K562 (cell line): ENCODE measurements around the gene HPCAL1. TPM values are rescaled to one million over a fixed set of nuclear protein-coding genes. Genes with fewer than 3 reads are reported as not detected.

Experiments
- ATAC-seq: fragments of 200-7000 bp; cut with Tn5 transposase; 3 replicates; pipeline ENCODE4 v1.9.1; 2020; ENCODE audit warnings: moderate library complexity
- BruUV-seq: library from RNA; stranded (reverse); fragments of 400-500 nt; replicated peaks from 2 replicates; lab custom pipeline; 2021; lab: Mats Ljungman, UMichigan
- CTCF ChIA-PET: fragments of 300-600 bp; formaldehyde crosslinking; extraction: SDS; loops from one replicate; lab custom pipeline; 2021; ENCODE audit warnings: low intra/inter-chr PET ratio; lab: Yijun Ruan, JAX
- POLR2A ChIA-PET: fragments of 300-600, 350-650 bp; sonication (Branson Sonifier 250); formaldehyde crosslinking; extraction: SDS; loops from one replicate; lab custom pipeline; 2021; ENCODE audit warnings: antibody characterized with exemption, inconsistent platforms; lab: Yijun Ruan, JAX
- DNase-seq, 4 experiments: peaks; one replicate each; pipeline versions ENCODE4 v3.0.0 to v3.0.0-alpha.2; 2011 to 2018; ENCODE audit warnings: low spot score in 3 of 4, mixed read lengths in 3 of 4; ENCODE audit errors: extremely low read depth in 1 of 4
- FAIRE-seq: peaks from 2 replicates; lab custom pipeline; 2011; peaks lifted over from hg19 to GRCh38; lab: Jason Lieb, UNC
- H2AFZ ChIP-seq: 2 replicates; pipeline ENCODE4 v1.6.0; 2011; ENCODE audit warnings: low read depth, low read length, control low read depth, inconsistent platforms
- H3K27ac ChIP-seq: fragments of 200-600 bp; 3 replicates; pipeline ENCODE4 v1.8.0; 2011; ENCODE audit warnings: low read depth, mild to moderate bottlenecking, control low read depth, inconsistent platforms, low read length, moderate library complexity, mixed read lengths; ENCODE audit errors: extremely low read depth
- H3K27me3 ChIP-seq, 2 experiments: fragments of 300-600 bp in 1 of 2; 2 replicates in 1 of 2; 3 replicates in 1 of 2; pipeline versions ENCODE4 v1.6.0 to v1.8.0; 2011; ENCODE audit warnings: inconsistent platforms in 2 of 2, low read length in 2 of 2, mild to moderate bottlenecking in 1 of 2, mixed read lengths in 1 of 2, moderate library complexity in 1 of 2; ENCODE audit not compliant: control insufficient read depth in 2 of 2, insufficient read depth in 2 of 2
- H3K36me3 ChIP-seq: fragments of 300-600 bp; 3 replicates; pipeline ENCODE4 v1.8.0; 2011; ENCODE audit warnings: mild to moderate bottlenecking, low read length, inconsistent platforms; ENCODE audit not compliant: control insufficient read depth, insufficient read depth
- H3K4me1 ChIP-seq, 2 experiments: fragments of 200-600 bp in 1 of 2; replicated peaks in 1 of 2; 2 replicates in 1 of 2; 3 replicates in 1 of 2; pipeline versions ENCODE4 v1.5.1 to v1.8.0; 2011; ENCODE audit warnings: inconsistent platforms in 2 of 2, low read length in 2 of 2, mild to moderate bottlenecking in 1 of 2, mixed read lengths in 1 of 2, moderate library complexity in 1 of 2; ENCODE audit not compliant: control insufficient read depth in 2 of 2, insufficient read depth in 2 of 2
- H3K4me2 ChIP-seq: 2 replicates; pipeline ENCODE4 v1.6.1; 2011; ENCODE audit warnings: low read length, control low read depth, inconsistent platforms, mixed read lengths; ENCODE audit not compliant: insufficient read depth
- H3K4me3 ChIP-seq: fragments of 200-600 bp; sonication (generic), shearing (Covaris generic); 2 replicates; pipeline ENCODE4 v1.5.1; 2016; ENCODE audit warnings: control low read depth, inconsistent platforms
- H3K79me2 ChIP-seq: fragments of 200-600 bp; 3 replicates; pipeline ENCODE4 v1.8.0; 2011; ENCODE audit warnings: low read length, inconsistent platforms; ENCODE audit not compliant: control insufficient read depth, insufficient read depth
- H3K9ac ChIP-seq, 2 experiments: 2 replicates each; pipeline versions ENCODE4 v1.6.0 to v1.6.1; 2011; ENCODE audit warnings: low read depth in 2 of 2, low read length in 2 of 2, control low read depth in 1 of 2, inconsistent platforms in 1 of 2, mild to moderate bottlenecking in 1 of 2, mixed read lengths in 1 of 2; ENCODE audit not compliant: insufficient read depth in 1 of 2
- H3K9me1 ChIP-seq: one replicate; pipeline ENCODE4 v1.6.0; 2011; ENCODE audit warnings: inconsistent platforms, mild to moderate bottlenecking, low read length, moderate library complexity; ENCODE audit not compliant: control insufficient read depth, insufficient read depth
- H3K9me3 ChIP-seq: replicated peaks from 2 replicates; pipeline ENCODE4 v1.5.1; 2011; ENCODE audit warnings: low read depth, low read length, inconsistent platforms; ENCODE audit not compliant: control insufficient read depth, insufficient read depth
- H4K20me1 ChIP-seq: replicated peaks from 2 replicates; pipeline ENCODE4 v1.6.1; 2011; ENCODE audit warnings: low read length, inconsistent platforms, mixed read lengths; ENCODE audit not compliant: control insufficient read depth, insufficient read depth
- EWSR1 ChIP-seq: fragments of 450-650 bp; IDR thresholded peaks from 2 replicates; pipeline ENCODE4 v1.6.1; 2018; ENCODE audit warnings: borderline replicate concordance, mild to moderate bottlenecking, low read depth, moderate library complexity; ENCODE audit not compliant: partially characterized antibody
- LEF1 ChIP-seq: fragments of 450-650 bp; IDR thresholded peaks from 2 replicates; pipeline ENCODE4 v1.6.1; 2016; ENCODE audit warnings: mild to moderate bottlenecking
- NUFIP1 ChIP-seq: fragments of 450-650 bp; IDR thresholded peaks from 2 replicates; pipeline ENCODE4 v1.6.1; 2018; ENCODE audit not compliant: partially characterized antibody
- PHTF2 ChIP-seq: fragments of 250-450 bp; sonication (Bioruptor Pico); IDR thresholded peaks from 2 replicates; pipeline ENCODE4 v1.5.0; 2021; ENCODE audit warnings: mild to moderate bottlenecking
- PRMT5 ChIP-seq: sonication (generic); formaldehyde crosslinking; IDR thresholded peaks from 2 replicates; pipeline ENCODE4 v1.5.0; 2020; ENCODE audit warnings: missing genetic modification reagents
- PTBP1 ChIP-seq: fragments of 200-400 bp; formaldehyde crosslinking; IDR thresholded peaks from 2 replicates; pipeline ENCODE4 v1.6.1; 2017; ENCODE audit warnings: low read depth, low read length
- SMC3 ChIP-seq: conservative IDR thresholded peaks from 2 replicates; pipeline ENCODE4 v1.6.1; 2011; ENCODE audit warnings: low read depth, low read length, improper control_type of control experiment; ENCODE audit not compliant: insufficient read depth
- TGIF2 ChIP-seq: sonication (generic); formaldehyde crosslinking; IDR thresholded peaks from 2 replicates; pipeline ENCODE4 v1.8.1; 2022; ENCODE audit warnings: mild to moderate bottlenecking, missing genetic modification reagents, moderate library complexity
- ZNF217 ChIP-seq: sonication (generic); formaldehyde crosslinking; IDR thresholded peaks from 2 replicates; pipeline ENCODE4 v1.8.0; 2022; ENCODE audit warnings: mild to moderate bottlenecking, missing genetic modification reagents
- ZNF551 ChIP-seq: fragments of 250-450 bp; sonication (Bioruptor Pico); IDR thresholded peaks from 2 replicates; pipeline ENCODE4 v1.5.0; 2021; ENCODE audit warnings: mild to moderate bottlenecking, moderate library complexity
- WGBS: fragments of 100-300 bp; shearing (Covaris generic); methylation state at CpG from one replicate; pipeline ENCODE4 v1.1.6; 2016; ENCODE audit warnings: low coverage, mixed read lengths; ENCODE audit not compliant: insufficient coverage; ENCODE audit errors: missing lambda C conversion rate; 5-methylcytosine and 5-hydroxymethylcytosine counted together
- in situ Hi-C: fragments of 300-500 bp; cut with MboI; formaldehyde crosslinking; loops from 4 replicates; pipeline ENCODE4 v1.15.0; 2018; ENCODE audit warnings: inconsistent platforms, mixed read lengths
- intact Hi-C: fragments of 100-400 bp; cut with micrococcal nuclease; formaldehyde crosslinking; loops from 2 replicates; pipeline ENCODE4 v1.14.2; 2022
- polyA plus RNA-seq, 8 experiments: library from polyadenylated mRNA; depleted of rRNA in 4 of 8; stranded (reverse) in 5 of 8; unstranded in 3 of 8; fragments of >200 nt; fragmentation: Nextera tagmentation in 2 of 8; fragmentation: Illumina TruSeq in 1 of 8; extraction: Ambion mirVana in 2 of 8; extraction: Trizol in 1 of 8; gene quantifications; 2 replicates each; pipeline versions ENCODE4 v1.2.1 to v1.2.3, GENCODE V29; 2011 to 2014; ENCODE audit warnings: inconsistent platforms in 1 of 8, missing spikeins in 1 of 8
- total RNA-seq, 7 experiments: library from RNA; depleted of rRNA in 6 of 7; stranded (reverse); fragments of >200 nt in 6 of 7; fragmentation: Illumina TruSeq in 2 of 7; extraction: Trizol in 2 of 7; gene quantifications; 2 replicates each; pipeline versions ENCODE4 v1.2.1 to v1.2.3, GENCODE V29; 2011 to 2021; ENCODE audit warnings: low replicate concordance in 1 of 7
- TF ChIP-seq, protein P1 (sequence below): sonication (generic); formaldehyde crosslinking; IDR thresholded peaks from 2 replicates; pipeline ENCODE4 v1.8.0; 2022; ENCODE audit warnings: mild to moderate bottlenecking, missing genetic modification reagents, borderline replicate concordance
- TF ChIP-seq, protein P2 (sequence below): fragments of 450-650 bp; conservative IDR thresholded peaks from 2 replicates; pipeline ENCODE4 v1.6.1; 2016; ENCODE audit warnings: missing genetic modification characterization, low read depth, mild to moderate bottlenecking, control low read depth, missing compliant biosample characterization
- TF ChIP-seq, protein P3 (sequence below): sonication (generic); formaldehyde crosslinking; IDR thresholded peaks from 2 replicates; pipeline ENCODE4 v1.8.1; 2023; ENCODE audit warnings: mild to moderate bottlenecking, missing genetic modification reagents
- TF ChIP-seq, protein P4 (sequence below): fragments of 450-650 bp; IDR thresholded peaks from 2 replicates; pipeline ENCODE4 v1.7.0; 2016; ENCODE audit warnings: borderline replicate concordance

The HPCAL1 gene
- total and polyA plus RNA-seq, 9 of the 15 experiments (the other 6 are each of a cell fraction or from before 2014, with no cell fraction given), result 2.7 to 65.5 (median 23.9) TPM

DNA sequence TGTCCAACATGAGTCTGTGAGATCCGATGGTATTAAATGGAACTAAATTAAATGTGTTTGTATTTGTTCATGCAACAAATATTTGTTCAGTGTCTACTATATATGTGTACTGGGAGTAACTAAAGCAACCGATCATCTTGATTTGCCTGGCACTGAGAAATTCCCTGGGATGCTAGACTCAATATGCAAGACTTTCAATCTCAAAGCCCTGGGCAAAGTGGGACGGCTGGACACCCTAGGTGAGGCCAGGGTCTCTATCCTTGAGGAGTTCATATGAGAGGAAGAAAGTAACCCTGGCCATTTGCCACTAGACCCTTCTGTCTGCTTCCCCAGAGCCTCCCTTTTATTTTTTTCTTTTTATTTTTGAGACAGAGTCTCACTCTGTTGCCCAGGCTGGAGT is 44.0 kb upstream of the HPCAL1 start (continued):
- TF ChIP-seq, protein P1, sequence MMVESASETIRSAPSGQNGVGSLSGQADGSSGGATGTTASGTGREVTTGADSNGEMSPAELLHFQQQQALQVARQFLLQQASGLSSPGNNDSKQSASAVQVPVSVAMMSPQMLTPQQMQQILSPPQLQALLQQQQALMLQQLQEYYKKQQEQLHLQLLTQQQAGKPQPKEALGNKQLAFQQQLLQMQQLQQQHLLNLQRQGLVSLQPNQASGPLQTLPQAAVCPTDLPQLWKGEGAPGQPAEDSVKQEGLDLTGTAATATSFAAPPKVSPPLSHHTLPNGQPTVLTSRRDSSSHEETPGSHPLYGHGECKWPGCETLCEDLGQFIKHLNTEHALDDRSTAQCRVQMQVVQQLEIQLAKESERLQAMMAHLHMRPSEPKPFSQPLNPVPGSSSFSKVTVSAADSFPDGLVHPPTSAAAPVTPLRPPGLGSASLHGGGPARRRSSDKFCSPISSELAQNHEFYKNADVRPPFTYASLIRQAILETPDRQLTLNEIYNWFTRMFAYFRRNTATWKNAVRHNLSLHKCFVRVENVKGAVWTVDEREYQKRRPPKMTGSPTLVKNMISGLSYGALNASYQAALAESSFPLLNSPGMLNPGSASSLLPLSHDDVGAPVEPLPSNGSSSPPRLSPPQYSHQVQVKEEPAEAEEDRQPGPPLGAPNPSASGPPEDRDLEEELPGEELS (CRISPR knock-in tag), result no peak

DNA sequence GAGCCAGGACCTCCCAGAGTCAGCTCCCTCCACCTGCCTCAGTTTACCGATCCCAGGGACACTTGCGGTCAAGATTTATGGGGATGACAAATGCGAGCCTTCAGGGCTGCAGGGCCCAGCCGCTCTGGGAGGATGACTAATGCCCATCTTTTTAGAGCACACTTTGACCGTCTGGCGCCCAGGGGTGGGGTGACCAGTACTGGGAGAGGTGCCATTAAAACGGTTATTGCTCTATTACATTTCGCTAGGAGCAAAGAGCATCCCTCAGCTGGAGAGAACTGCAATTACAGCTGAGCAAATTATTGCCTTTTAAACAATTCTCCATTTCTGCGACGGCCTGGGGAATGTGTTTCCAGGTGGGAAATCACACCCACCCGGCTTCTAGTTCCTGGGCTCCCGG is 42.6 kb upstream of the HPCAL1 start:
- Histone ChIP-seq H3K79me2 (no peaks in the 10 kb centered on the region), H3K9ac (no peak overlapping the region), H3K4me3 (no peak overlapping the region), H3K36me3 (no peaks in the 10 kb centered on the region), H3K9me3 (no peaks in the 10 kb centered on the region), H3K27ac (no peak overlapping the region), H3K4me1 (peaks cover 4 to 26% of the 10 kb centered on the region in 2 experiments; a peak in 4 of 5 replicates), H2AFZ (no peak overlapping the region), H3K27me3 (no peaks in the 10 kb centered on the region), H3K9me1 (no peaks in the 10 kb centered on the region), H4K20me1 (no peaks in the 10 kb centered on the region), H3K4me2 (no peak overlapping the region)
- ChIA-PET CTCF (no interaction called here), POLR2A (interaction anchor here (0.7 kb wide), 3 partner anchors 11 to 187 kb away, joined by 3 to 4 read pairs (median 3); no protein-coding TSS in a partner anchor)
- ATAC-seq (no peak), FAIRE-seq (no peak), DNase-seq (no peak)
- 42% methylated on average over 12 of the region's 12 CpGs for WGBS
- no peak for TF ChIP-seq ZNF551
- no peak for TF ChIP-seq PRMT5 (CRISPR knock-in tag)
- TF ChIP-seq, protein P2, sequence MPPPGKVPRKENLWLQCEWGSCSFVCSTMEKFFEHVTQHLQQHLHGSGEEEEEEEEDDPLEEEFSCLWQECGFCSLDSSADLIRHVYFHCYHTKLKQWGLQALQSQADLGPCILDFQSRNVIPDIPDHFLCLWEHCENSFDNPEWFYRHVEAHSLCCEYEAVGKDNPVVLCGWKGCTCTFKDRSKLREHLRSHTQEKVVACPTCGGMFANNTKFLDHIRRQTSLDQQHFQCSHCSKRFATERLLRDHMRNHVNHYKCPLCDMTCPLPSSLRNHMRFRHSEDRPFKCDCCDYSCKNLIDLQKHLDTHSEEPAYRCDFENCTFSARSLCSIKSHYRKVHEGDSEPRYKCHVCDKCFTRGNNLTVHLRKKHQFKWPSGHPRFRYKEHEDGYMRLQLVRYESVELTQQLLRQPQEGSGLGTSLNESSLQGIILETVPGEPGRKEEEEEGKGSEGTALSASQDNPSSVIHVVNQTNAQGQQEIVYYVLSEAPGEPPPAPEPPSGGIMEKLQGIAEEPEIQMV (tag), result no peak
- TF ChIP-seq, protein P3, sequence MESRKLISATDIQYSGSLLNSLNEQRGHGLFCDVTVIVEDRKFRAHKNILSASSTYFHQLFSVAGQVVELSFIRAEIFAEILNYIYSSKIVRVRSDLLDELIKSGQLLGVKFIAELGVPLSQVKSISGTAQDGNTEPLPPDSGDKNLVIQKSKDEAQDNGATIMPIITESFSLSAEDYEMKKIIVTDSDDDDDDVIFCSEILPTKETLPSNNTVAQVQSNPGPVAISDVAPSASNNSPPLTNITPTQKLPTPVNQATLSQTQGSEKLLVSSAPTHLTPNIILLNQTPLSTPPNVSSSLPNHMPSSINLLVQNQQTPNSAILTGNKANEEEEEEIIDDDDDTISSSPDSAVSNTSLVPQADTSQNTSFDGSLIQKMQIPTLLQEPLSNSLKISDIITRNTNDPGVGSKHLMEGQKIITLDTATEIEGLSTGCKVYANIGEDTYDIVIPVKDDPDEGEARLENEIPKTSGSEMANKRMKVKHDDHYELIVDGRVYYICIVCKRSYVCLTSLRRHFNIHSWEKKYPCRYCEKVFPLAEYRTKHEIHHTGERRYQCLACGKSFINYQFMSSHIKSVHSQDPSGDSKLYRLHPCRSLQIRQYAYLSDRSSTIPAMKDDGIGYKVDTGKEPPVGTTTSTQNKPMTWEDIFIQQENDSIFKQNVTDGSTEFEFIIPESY (CRISPR knock-in tag), result no peak
- TF ChIP-seq EWSR1, result no peak
- TF ChIP-seq ZNF217, result no peak
- TF ChIP-seq PTBP1, result no peak
- TF ChIP-seq TGIF2 (CRISPR knock-in tag), result no peak
- TF ChIP-seq, protein P4, sequence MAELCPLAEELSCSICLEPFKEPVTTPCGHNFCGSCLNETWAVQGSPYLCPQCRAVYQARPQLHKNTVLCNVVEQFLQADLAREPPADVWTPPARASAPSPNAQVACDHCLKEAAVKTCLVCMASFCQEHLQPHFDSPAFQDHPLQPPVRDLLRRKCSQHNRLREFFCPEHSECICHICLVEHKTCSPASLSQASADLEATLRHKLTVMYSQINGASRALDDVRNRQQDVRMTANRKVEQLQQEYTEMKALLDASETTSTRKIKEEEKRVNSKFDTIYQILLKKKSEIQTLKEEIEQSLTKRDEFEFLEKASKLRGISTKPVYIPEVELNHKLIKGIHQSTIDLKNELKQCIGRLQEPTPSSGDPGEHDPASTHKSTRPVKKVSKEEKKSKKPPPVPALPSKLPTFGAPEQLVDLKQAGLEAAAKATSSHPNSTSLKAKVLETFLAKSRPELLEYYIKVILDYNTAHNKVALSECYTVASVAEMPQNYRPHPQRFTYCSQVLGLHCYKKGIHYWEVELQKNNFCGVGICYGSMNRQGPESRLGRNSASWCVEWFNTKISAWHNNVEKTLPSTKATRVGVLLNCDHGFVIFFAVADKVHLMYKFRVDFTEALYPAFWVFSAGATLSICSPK, result no peak
- no peak for TF ChIP-seq PHTF2 (CRISPR knock-in tag)
- no peak for TF ChIP-seq NUFIP1
- TF ChIP-seq SMC3, result no peak
- TF ChIP-seq LEF1, result no peak
- in situ Hi-C loops (loop anchor here (25.0 kb wide), 1 partner anchor 152 kb away; no protein-coding TSS in a partner anchor), intact Hi-C loops (no loop called here)
- BruUV-seq, result no TSS peak
